ENCODE data around the gene DSCAML1.
A peak's percentile ranks its signal among the peaks of the same experiment; 100 is the strongest.

Gene DSCAML1

GRCh38 chr11:117420598-117420997, 376.4 kb downstream of the DSCAML1 start:
- DNase-seq, result no peak
- H3K27me3 ChIP-seq (ENCODE audit: insufficient read depth, low read depth, severe bottlenecking), result no peaks in the 10 kb centered on the region
- H3K9me3 ChIP-seq (ENCODE audit: severe bottlenecking), result no peaks in the 10 kb centered on the region
- no peaks in the 10 kb centered on the region for H3K36me3 ChIP-seq
- no peak overlapping the region for H3K27ac ChIP-seq
- no peak overlapping the region for H3K4me3 ChIP-seq (ENCODE audit: low read depth, low read length)
- TF ChIP-seq CTCF (IDR thresholded peaks at IDR 0.05; ENCODE audit: low read depth, low read length), result no peak

GRCh38 chr11:117420143-117420485, 376.9 kb downstream of the DSCAML1 start:
- no peak overlapping the region for H3K27ac ChIP-seq
- no peaks in the 10 kb centered on the region for H3K27me3 ChIP-seq (ENCODE audit: insufficient read depth, low read depth, severe bottlenecking)
- DNase-seq, result no peak
- no peak for TF ChIP-seq CTCF (IDR thresholded peaks at IDR 0.05; ENCODE audit: low read depth, low read length)
- no peaks in the 10 kb centered on the region for H3K36me3 ChIP-seq
- no peak overlapping the region for H3K4me3 ChIP-seq (ENCODE audit: low read depth, low read length)
- H3K9me3 ChIP-seq (ENCODE audit: severe bottlenecking), result no peaks in the 10 kb centered on the region

GRCh38 chr11:117419482-117420142, 377.4 kb downstream of the DSCAML1 start:
- Histone ChIP-seq H3K4me3 (ENCODE audit: low read depth, low read length) (no peak overlapping the region), H3K9me3 (ENCODE audit: severe bottlenecking) (no peaks in the 10 kb centered on the region), H3K36me3 (no peaks in the 10 kb centered on the region), H3K27me3 (ENCODE audit: insufficient read depth, low read depth, severe bottlenecking) (no peaks in the 10 kb centered on the region), H3K27ac (no peak overlapping the region)
- TF ChIP-seq CTCF (IDR thresholded peaks at IDR 0.05; ENCODE audit: low read depth, low read length), result no peak
- no peak for DNase-seq

- H3K9me3 ChIP-seq (ENCODE audit: severe bottlenecking), result no peaks in the 10 kb centered on the region
- no peak overlapping the region for H3K4me3 ChIP-seq (ENCODE audit: low read depth, low read length)
- no peaks in the 10 kb centered on the region; the same call in 1 of the 2 replicates for H3K36me3 ChIP-seq
- no peak for TF ChIP-seq CTCF (IDR thresholded peaks at IDR 0.05; ENCODE audit: low read depth, low read length)
- H3K27me3 ChIP-seq (ENCODE audit: insufficient read depth, low read depth, severe bottlenecking), result no peaks in the 10 kb centered on the region
- H3K27ac ChIP-seq, result no peak overlapping the region
- DNase-seq, result peak; percentile 1
These were observed 378.1 kb downstream of the DSCAML1 start for GRCh38 chr11:117418737-117419481.

- Histone ChIP-seq H3K27me3 (ENCODE audit: insufficient read depth, low read depth, severe bottlenecking) (no peaks in the 10 kb centered on the region), H3K36me3 (no peaks in the 10 kb centered on the region; the same call in 1 of the 2 replicates), H3K9me3 (ENCODE audit: severe bottlenecking) (no peaks in the 10 kb centered on the region), H3K27ac (no peak overlapping the region), H3K4me3 (ENCODE audit: low read depth, low read length) (no peak overlapping the region)
- no peak for DNase-seq
- TF ChIP-seq CTCF (IDR thresholded peaks at IDR 0.05; ENCODE audit: low read depth, low read length), result no peak
These were observed 379.2 kb downstream of the DSCAML1 start for GRCh38 chr11:117417856-117418255.

Measured in WERI-Rb-1 (cell line).